Tibial nerve (tissue), 3 donors: ENCODE measurements around the gene MAP4K4.

Experiments used
- POLR2A ChIP-seq, 2 donors: fragments of 450-650 bp; IDR thresholded peaks; one replicate each; pipeline ENCODE4 v1.6.1; 2017; ENCODE audit warnings: antibody characterized with exemption in 2 of 2, mild to moderate bottlenecking in 2 of 2, moderate library complexity in 2 of 2
- TF ChIP-seq, protein P1 (sequence below), 5 experiments: fragments of 200-600 bp in 3 of 5; fragments of 450-650 bp in 2 of 5; sonication (generic) in 3 of 5; IDR thresholded peaks; one replicate each; pipeline ENCODE4 v1.5.1; 2016 to 2019; ENCODE audit warnings: antibody characterized with exemption in 5 of 5, mild to moderate bottlenecking in 3 of 5, moderate library complexity in 2 of 5

DNA sequence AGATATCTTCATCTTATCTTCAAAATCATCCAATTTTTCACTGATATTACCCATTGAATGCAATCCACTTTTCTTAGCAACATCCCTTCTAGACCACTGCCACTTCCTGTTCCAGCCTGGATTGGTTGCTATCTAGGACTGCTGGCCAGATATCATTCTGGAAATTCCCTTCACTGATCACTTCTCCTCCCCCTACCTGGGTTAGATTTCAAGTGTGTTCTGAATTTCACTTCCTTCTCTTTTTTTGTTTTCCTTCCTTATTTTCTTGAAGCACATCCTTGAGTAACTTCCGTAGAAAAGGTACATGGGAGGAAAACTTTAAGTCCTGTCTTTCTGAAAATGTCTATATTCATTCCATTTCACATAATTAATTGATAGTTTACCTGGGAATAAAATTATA is 212.3 kb downstream of the MAP4K4 start:
- TF ChIP-seq, protein P1, sequence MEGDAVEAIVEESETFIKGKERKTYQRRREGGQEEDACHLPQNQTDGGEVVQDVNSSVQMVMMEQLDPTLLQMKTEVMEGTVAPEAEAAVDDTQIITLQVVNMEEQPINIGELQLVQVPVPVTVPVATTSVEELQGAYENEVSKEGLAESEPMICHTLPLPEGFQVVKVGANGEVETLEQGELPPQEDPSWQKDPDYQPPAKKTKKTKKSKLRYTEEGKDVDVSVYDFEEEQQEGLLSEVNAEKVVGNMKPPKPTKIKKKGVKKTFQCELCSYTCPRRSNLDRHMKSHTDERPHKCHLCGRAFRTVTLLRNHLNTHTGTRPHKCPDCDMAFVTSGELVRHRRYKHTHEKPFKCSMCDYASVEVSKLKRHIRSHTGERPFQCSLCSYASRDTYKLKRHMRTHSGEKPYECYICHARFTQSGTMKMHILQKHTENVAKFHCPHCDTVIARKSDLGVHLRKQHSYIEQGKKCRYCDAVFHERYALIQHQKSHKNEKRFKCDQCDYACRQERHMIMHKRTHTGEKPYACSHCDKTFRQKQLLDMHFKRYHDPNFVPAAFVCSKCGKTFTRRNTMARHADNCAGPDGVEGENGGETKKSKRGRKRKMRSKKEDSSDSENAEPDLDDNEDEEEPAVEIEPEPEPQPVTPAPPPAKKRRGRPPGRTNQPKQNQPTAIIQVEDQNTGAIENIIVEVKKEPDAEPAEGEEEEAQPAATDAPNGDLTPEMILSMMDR (IDR thresholded peaks at IDR 0.05): no peak
- TF ChIP-seq POLR2A (IDR thresholded peaks at IDR 0.05): no peak
